ENCODE results near the gene IL1RAPL2. TPM values are rescaled to one million over a fixed set of nuclear protein-coding genes. Genes with fewer than 3 reads are reported as not detected.

IL1RAPL2 gene
- total and polyA plus RNA-seq, 7 donors = not detected

GRCh38 chrX:105567082-105567481 lies 1001.1 kb downstream of the IL1RAPL2 start:
- Histone ChIP-seq H3K4me1 (no peaks in the 10 kb centered on the region), H3K36me3 (ENCODE audit: insufficient read depth in 1 of 2, low read depth in 1 of 2) (no peaks in the 10 kb centered on the region), H3K27me3 (ENCODE audit: insufficient read depth in 3 of 3, low read length in 2 of 3) (peaks cover 0 to 14% (median 0%) of the 10 kb centered on the region in 3 donors), H3K9me3 (no peaks in the 10 kb centered on the region), H3K4me3 (no peak overlapping the region), H3K27ac (no peak overlapping the region)
- TF ChIP-seq, protein P1, sequence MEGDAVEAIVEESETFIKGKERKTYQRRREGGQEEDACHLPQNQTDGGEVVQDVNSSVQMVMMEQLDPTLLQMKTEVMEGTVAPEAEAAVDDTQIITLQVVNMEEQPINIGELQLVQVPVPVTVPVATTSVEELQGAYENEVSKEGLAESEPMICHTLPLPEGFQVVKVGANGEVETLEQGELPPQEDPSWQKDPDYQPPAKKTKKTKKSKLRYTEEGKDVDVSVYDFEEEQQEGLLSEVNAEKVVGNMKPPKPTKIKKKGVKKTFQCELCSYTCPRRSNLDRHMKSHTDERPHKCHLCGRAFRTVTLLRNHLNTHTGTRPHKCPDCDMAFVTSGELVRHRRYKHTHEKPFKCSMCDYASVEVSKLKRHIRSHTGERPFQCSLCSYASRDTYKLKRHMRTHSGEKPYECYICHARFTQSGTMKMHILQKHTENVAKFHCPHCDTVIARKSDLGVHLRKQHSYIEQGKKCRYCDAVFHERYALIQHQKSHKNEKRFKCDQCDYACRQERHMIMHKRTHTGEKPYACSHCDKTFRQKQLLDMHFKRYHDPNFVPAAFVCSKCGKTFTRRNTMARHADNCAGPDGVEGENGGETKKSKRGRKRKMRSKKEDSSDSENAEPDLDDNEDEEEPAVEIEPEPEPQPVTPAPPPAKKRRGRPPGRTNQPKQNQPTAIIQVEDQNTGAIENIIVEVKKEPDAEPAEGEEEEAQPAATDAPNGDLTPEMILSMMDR (IDR thresholded peaks at IDR 0.05) = no peak
- intact Hi-C loops (cut with DNase I) = no loop called here
- DNase-seq = no peak
- no peak for ATAC-seq

- Histone ChIP-seq H3K4me1 (peaks cover 14% of the 10 kb centered on the region), H3K36me3 (ENCODE audit: insufficient read depth in 1 of 2, low read depth in 1 of 2) (no peaks in the 10 kb centered on the region), H3K27me3 (ENCODE audit: insufficient read depth in 3 of 3, low read length in 2 of 3) (no peaks in the 10 kb centered on the region), H3K4me3 (no peak overlapping the region), H3K9me3 (no peaks in the 10 kb centered on the region), H3K27ac (no peak overlapping the region)
- DNase-seq (no peak), ATAC-seq (peak; percentile 51 to 98 (median 84))
- intact Hi-C loops (cut with DNase I) = no loop called here
- TF ChIP-seq, protein P1 (IDR thresholded peaks at IDR 0.05) = no peak
- 12 to 33% (median 27%) methylated on average over 2 of the region's 2 CpGs for WGBS, 3 donors
Observed at GRCh38 chrX:105608745-105609144, 1042.7 kb downstream of the IL1RAPL2 start.

- ATAC-seq (no peak), DNase-seq (no peak)
- Histone ChIP-seq H3K27me3 (ENCODE audit: insufficient read depth in 3 of 3, low read length in 2 of 3) (no peaks in the 10 kb centered on the region), H3K36me3 (ENCODE audit: insufficient read depth in 1 of 2, low read depth in 1 of 2) (no peaks in the 10 kb centered on the region), H3K27ac (no peak overlapping the region), H3K4me3 (no peak overlapping the region), H3K4me1 (peaks cover 14% of the 10 kb centered on the region), H3K9me3 (no peaks in the 10 kb centered on the region)
- WGBS, 3 donors = 56 to 71% (median 63%) methylated on average over 3 of the region's 3 CpGs
- intact Hi-C loops (cut with DNase I) = no loop called here
- TF ChIP-seq, protein P1 (IDR thresholded peaks at IDR 0.05) = no peak
Observed at GRCh38 chrX:105609530-105609929, 1043.5 kb downstream of the IL1RAPL2 start.

- ATAC-seq = no peak
- no peaks in the 10 kb centered on the region for H3K9me3 ChIP-seq
Observed at GRCh38 chrX:105610411-105610810, 1044.4 kb downstream of the IL1RAPL2 start.

More at GRCh38 chrX:105610411-105610810, 1044.4 kb downstream of the IL1RAPL2 start:
- TF ChIP-seq, protein P1 (IDR thresholded peaks at IDR 0.05) = no peak
- Histone ChIP-seq H3K4me1 (peaks cover 14% of the 10 kb centered on the region), H3K27me3 (ENCODE audit: insufficient read depth in 3 of 3, low read length in 2 of 3) (no peaks in the 10 kb centered on the region), H3K36me3 (ENCODE audit: insufficient read depth in 1 of 2, low read depth in 1 of 2) (no peaks in the 10 kb centered on the region), H3K27ac (no peak overlapping the region), H3K4me3 (no peak overlapping the region)
- no peak for DNase-seq
- intact Hi-C loops (cut with DNase I) = no loop called here
- 66 to 72% (median 70%) methylated on average over 2 of the region's 2 CpGs for WGBS, 3 donors

Data from psoas muscle (tissue), 8 donors.